Measurements from ENCODE around the gene PI4KB.

DNA sequence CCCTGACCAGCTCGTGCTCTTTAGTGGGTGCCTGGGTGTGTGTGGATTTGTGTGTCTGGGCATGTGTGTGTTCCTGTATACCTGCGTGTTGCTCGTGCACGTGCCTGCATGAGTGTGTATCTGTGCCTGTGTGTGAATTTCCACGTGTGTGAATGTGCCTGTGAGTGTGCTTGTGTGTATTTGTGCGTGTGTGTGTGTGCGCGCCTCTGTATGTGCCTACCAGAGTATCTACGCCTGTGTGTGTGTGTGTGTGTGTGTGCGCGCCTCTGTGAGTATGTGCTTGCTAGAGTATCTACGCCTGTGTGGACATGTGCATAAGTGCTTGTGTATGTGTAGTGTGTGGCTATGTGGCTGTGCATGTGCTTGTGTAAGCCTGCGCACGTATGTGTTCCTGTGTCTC is 46.0 kb upstream of the PI4KB start:
- TF ChIP-seq TAF1 (IDR thresholded peaks at IDR 0.05; ENCODE audit: borderline replicate concordance, low read depth, low read length) (no peak), POLR2A (IDR thresholded peaks at IDR 0.05; ENCODE audit: low read depth, low read length) (no peak), POLR2AphosphoS5 (IDR thresholded peaks at IDR 0.05; ENCODE audit: low read depth, low read length) (no peak)

Measured in GM12892 (cell line).